ENCODE measurements around the gene ABCB8. TPM values are rescaled to one million over a fixed set of nuclear protein-coding genes. Genes with fewer than 3 reads are reported as not detected.

Gene ABCB8
- 10 to 100 TPM in 11 of 12 donors, not detected in 1; 12.2 to 33.6 (median 18.1) TPM for polyA plus RNA-seq (ENCODE audit: insufficient read length in 12 of 12)
- long read RNA-seq, donor 1, full-length matches to known transcripts, result 2 of 2 reads
- long read RNA-seq, donor 1, partial matches to known transcripts, result 0 of 2 reads
- long read RNA-seq, donor 1, other reads (novel, unspliced or antisense), result 0 of 2 reads
- long read RNA-seq, donor 2, full-length matches to known transcripts, result 3 of 3 reads
- long read RNA-seq, donor 2, partial matches to known transcripts, result 0 of 3 reads
- long read RNA-seq, donor 2, other reads (novel, unspliced or antisense), result 0 of 3 reads
- long read RNA-seq, donor 3, full-length matches to known transcripts, result 1 of 1 reads
- long read RNA-seq, donor 3, partial matches to known transcripts, result 0 of 1 reads
- long read RNA-seq, donor 3, other reads (novel, unspliced or antisense), result 0 of 1 reads
- long read RNA-seq, donor 4, result 0 reads
- long read RNA-seq, donor 5, full-length matches to known transcripts, result 3 of 14 reads
- long read RNA-seq, donor 5, partial matches to known transcripts, result 11 of 14 reads
- long read RNA-seq, donor 5, other reads (novel, unspliced or antisense), result 0 of 14 reads
- long read RNA-seq, donor 6, full-length matches to known transcripts, result 1 of 1 reads
- long read RNA-seq, donor 6, partial matches to known transcripts, result 0 of 1 reads
- long read RNA-seq, donor 6, other reads (novel, unspliced or antisense), result 0 of 1 reads
- long read RNA-seq, donor 7, result 0 reads
- long read RNA-seq, donor 8, full-length matches to known transcripts, result 4 of 4 reads
- long read RNA-seq, donor 8, partial matches to known transcripts, result 0 of 4 reads
- long read RNA-seq, donor 8, other reads (novel, unspliced or antisense), result 0 of 4 reads
- long read RNA-seq, donor 9, result 0 reads
- long read RNA-seq, donor 10, full-length matches to known transcripts, result 2 of 2 reads
- long read RNA-seq, donor 10, partial matches to known transcripts, result 0 of 2 reads
- long read RNA-seq, donor 10, other reads (novel, unspliced or antisense), result 0 of 2 reads
- long read RNA-seq, donor 11, partial matches to known transcripts, result 5 of 5 reads
- long read RNA-seq, donor 11, other reads (novel, unspliced or antisense), result 0 of 5 reads

GRCh38 chr7:151028131-151028947, at the start of gene ABCB8:
TSS of gene ABCB8 (plus strand) at chr7:151028450. CDS start at chr7:151028516, 66 bp downstream.
- DNase-seq, result peak; percentile 100

DNA sequence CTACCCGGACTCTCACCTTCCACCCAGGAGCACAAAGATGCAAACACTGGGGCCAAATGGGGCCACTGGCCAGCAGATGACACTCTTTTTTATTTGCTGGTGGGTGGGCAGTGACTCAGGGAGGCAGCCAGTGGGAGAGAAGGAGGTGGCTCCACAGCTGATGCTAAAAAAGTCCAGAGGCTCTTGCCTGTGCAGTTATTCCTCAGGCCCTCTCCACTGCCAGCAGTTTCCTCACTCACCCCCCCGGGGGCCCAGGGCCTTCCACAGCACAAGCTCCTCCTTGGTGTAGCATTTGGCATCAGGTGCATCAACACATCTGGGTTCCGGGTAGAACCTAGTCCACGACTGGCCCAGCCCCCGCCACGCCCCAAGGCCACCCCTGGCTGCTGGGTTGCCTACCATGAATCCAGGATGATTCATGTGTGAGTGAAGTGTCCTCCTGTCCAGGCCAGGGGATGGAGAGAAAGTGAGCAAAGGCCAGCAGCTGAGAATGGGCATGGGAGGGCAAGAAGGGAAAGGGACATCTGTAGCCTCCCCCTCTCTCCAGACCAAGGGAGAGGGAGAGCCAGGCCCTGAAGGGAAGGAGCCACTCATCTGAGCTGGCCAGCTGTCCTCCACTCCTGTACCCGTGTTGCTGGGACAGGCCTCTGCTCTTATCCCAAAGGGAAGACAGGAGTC, 48.4 kb upstream of the ABCB8 start:
- DNase-seq, result no peak

- no peak for DNase-seq
These were observed 47.6 kb upstream of the ABCB8 start for GRCh38 chr7:150980663-150981062.

DNA sequence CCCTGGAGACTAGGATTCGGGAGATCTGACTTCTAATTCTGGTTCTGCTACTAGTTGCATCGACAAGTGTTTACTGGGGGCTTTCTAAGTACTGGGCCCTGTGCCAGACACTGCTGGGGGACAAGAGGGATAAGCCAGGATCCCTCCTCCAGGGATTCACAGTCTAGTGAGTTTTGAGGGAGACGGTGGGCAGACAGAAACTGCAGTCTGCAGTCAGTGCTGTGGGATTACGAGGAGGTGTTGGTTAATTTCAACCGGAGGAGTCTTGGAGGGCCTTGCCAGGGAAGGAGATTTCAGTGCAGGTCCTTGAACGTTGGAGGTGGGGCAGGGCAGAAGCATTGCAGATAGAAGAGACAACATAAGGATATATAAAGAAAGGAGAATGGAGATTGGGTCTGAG, 46.6 kb upstream of the ABCB8 start:
- no peak for DNase-seq

GRCh38 chr7:150982351-150982750, 45.9 kb upstream of the ABCB8 start:
- DNase-seq, result no peak

DNA sequence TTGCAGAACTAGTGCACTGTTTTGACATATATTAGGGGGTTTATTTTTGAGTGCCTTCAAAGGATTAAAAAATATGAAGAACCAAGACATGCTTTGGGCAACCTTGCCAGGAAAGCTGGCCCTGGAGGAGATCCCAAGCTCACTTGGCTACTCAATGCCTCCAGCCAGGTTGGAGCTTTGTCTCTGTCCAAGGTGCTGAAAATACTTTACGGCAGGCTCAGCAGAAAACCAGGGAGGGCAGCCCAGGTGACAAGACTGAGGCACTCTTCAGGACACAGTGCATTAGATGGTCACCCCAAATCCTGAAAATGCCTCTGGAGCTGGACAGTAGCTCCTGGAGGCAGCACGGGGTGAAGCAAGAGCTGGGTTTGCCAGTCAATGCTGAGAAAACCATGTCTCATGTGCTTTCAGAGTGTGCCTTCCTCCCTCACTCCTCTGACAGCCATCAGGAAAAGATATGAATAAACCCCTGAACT, 44.3 kb upstream of the ABCB8 start:
- peak; percentile 64 for DNase-seq

- no peak for DNase-seq
These were observed 42.1 kb upstream of the ABCB8 start for GRCh38 chr7:150986099-150986512.

GRCh38 chr7:150986556-150986955, 41.7 kb upstream of the ABCB8 start:
- no peak for DNase-seq

GRCh38 chr7:150988230-150989226, 39.7 kb upstream of the ABCB8 start:
- DNase-seq, result peak; percentile 66

DNA sequence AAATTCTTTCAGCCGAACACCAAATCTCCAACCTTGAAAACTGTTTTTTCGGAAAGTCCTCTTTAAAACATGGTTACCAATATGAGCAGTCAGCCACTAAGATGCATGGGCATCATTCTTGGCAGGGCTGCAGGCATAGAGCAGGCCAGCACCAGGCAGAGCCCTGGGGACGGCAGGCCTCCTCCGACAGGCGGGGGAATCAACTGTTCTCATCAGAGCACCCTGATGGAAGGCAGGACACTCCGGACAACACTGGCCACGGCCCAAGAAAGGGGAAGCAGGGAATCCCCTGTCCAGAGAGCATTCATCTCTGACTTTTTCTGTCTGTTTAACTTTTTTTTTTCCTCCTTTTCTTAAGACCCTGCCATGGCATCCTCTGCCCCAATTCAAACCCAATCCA, 38.8 kb upstream of the ABCB8 start:
- DNase-seq, result no peak

DNA sequence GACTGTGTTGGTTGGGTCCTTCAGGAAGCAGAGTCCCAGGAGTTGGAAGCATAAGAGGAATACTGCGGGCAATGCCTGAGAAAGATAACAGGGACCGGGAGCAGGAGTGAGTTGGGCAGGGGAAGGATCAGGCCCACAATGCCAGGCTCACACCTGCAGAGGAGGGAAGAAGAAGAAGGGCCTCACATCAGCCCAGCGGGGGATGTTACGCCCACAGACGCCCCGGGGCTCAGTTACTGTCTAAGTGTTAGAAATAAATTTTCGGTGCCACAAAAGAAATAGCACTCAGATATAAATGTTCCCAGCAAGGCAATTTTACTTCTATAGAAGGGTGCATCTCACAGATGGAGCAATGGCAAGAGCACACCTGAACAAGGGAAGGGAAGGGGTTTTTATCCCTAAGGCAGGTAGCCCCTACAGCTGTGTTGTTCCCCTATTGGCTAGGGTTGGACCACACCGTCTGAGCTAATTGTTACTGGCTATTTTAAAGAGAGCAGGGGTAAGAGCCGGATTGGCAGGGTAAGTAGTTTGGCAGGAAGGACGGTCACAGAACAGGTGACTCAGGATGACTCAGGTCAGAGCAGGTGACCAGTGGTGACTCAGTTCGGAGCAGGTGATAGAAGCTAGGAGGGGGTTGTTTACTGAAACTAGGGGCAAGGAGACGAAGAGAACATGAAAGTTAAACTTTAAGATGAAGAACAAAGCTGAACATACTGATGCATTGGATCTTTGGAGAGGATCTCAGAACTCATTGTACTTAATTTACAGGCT, 37.6 kb upstream of the ABCB8 start, which contains the start of gene NOS3:
TSS of gene NOS3 (plus strand) at position 602 of the 771 bp plus-strand sequence. CDS start 2,787 bp downstream, outside the sequence.
- DNase-seq, result no peak

DNA sequence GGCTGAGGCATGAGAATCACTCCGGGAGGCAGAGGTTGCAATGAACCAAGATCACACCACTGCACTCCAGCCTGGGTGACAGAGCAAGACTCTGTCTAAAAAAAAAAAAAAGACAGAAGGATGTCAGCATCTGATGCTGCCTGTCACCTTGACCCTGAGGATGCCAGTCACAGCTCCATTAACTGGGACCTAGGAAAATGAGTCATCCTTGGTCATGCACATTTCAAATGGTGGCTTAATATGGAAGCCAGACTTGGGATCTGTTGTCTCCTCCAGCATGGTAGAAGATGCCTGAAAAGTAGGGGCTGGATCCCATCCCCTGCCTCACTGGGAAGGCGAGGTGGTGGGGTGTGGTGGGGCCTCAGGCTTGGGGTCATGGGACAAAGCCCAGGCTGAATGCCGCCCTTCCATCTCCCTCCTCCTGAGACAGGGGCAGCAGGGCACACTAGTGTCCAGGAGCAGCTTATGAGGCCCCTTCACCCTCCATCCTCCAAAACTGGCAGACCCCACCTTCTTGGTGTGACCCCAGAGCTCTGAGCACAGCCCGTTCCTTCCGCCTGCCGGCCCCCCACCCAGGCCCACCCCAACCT, 36.1 kb upstream of the ABCB8 start:
- no peak for DNase-seq

- no peak for DNase-seq
These were observed 35.4 kb upstream of the ABCB8 start for GRCh38 chr7:150992833-150993302.

- DNase-seq, result no peak
These were observed 34.7 kb upstream of the ABCB8 start for GRCh38 chr7:150993511-150993910.

DNA sequence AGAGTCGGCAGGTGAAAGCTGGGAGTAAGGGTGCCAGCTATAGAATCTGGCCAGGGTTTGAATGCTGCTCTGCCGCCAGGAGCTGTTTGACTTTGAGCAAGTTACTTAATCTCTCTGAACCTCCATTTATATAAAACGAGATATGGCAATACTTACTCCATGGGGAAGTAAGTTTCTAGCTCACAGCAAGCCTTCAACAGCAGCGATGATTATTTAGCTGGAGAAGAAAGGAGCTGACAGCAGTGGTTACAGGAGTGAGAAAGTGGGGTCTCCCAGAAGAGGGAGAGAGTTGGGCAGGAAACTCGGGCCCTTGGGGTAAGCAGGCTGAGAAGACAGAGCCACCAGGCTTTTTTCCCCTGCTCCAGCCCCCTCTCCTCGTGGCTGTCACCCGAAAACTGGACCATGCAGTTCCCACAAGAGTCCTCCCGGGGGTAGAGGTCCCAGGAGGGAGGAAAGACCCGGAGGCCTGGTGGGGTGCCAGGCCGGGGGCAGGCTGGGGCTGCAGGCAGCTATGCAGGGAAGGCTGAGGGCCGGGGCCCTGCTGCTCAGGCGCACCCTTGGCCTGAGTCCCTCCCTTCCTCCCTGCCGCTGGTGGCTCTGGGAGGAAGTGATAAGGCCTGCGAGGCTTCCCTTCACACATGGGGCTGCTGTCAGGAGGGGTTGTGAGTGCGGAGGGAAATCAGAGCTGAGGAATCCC, 34.0 kb upstream of the ABCB8 start:
- no peak for DNase-seq

- DNase-seq, result no peak
These were observed 33.3 kb upstream of the ABCB8 start for GRCh38 chr7:150994838-150995510.
